NB4 (cell line): ENCODE data around the gene INTS6.

Experiments
- MYC ChIP-seq: IDR thresholded peaks from 2 replicates; pipeline ENCODE4 v1.6.1; 2011; ENCODE audit warnings: low read depth, low read length
- POLR2A ChIP-seq: IDR thresholded peaks from 2 replicates; pipeline ENCODE4 v1.6.1; 2011; ENCODE audit warnings: mild to moderate bottlenecking; ENCODE audit not compliant: insufficient read length; ENCODE audit errors: extremely low read depth
- TF ChIP-seq, protein P1 (sequence below): IDR thresholded peaks from one replicate; pipeline ENCODE4 v1.5.1; 2012; ENCODE audit warnings: low read depth, low read length
- TF ChIP-seq, protein P2 (sequence below): IDR thresholded peaks from 2 replicates; pipeline ENCODE4 v1.6.1; 2011; ENCODE audit warnings: low read depth, low read length

GRCh38 chr13:51495316-51495715 lies 42.5 kb upstream of the INTS6 start:
- TF ChIP-seq, protein P1, sequence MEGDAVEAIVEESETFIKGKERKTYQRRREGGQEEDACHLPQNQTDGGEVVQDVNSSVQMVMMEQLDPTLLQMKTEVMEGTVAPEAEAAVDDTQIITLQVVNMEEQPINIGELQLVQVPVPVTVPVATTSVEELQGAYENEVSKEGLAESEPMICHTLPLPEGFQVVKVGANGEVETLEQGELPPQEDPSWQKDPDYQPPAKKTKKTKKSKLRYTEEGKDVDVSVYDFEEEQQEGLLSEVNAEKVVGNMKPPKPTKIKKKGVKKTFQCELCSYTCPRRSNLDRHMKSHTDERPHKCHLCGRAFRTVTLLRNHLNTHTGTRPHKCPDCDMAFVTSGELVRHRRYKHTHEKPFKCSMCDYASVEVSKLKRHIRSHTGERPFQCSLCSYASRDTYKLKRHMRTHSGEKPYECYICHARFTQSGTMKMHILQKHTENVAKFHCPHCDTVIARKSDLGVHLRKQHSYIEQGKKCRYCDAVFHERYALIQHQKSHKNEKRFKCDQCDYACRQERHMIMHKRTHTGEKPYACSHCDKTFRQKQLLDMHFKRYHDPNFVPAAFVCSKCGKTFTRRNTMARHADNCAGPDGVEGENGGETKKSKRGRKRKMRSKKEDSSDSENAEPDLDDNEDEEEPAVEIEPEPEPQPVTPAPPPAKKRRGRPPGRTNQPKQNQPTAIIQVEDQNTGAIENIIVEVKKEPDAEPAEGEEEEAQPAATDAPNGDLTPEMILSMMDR = no peak
- no peak for TF ChIP-seq POLR2A
- TF ChIP-seq MYC = no peak
- TF ChIP-seq, protein P2, sequence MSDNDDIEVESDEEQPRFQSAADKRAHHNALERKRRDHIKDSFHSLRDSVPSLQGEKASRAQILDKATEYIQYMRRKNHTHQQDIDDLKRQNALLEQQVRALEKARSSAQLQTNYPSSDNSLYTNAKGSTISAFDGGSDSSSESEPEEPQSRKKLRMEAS = no peak
